HCT116 (cell line): Measurements from ENCODE around the gene RYR3. TPM values are rescaled to one million over a fixed set of nuclear protein-coding genes. Genes with fewer than 3 reads are reported as not detected.

ENCODE experiments used
- ATAC-seq: fragments of 200-7000 bp; cut with Tn5 transposase; 2 replicates; pipeline ENCODE4 v1.9.1; 2020; ENCODE audit warnings: mild to moderate bottlenecking, moderate library complexity
- BruUV-seq: library from RNA; stranded (reverse); fragments of 400-500 nt; replicated peaks from 2 replicates; lab custom pipeline; 2021; lab: Mats Ljungman, UMichigan
- CTCF ChIA-PET: fragments of 300-600 bp; sonication (Branson Sonifier 250); formaldehyde crosslinking; loops from one replicate; lab custom pipeline; 2021; ENCODE audit warnings: antibody characterized with exemption; lab: Charles Lee
- POLR2A ChIA-PET: fragments of 300-600, 350-600 bp; sonication (Branson Sonifier 250); formaldehyde crosslinking; loops from one replicate; lab custom pipeline; 2021; ENCODE audit warnings: antibody characterized with exemption; lab: Charles Lee
- RAD21 ChIA-PET, 2 experiments: fragments of 300-600 bp; sonication (Branson Sonifier 250); formaldehyde crosslinking; loops; one replicate each; lab custom pipeline; 2023; ENCODE audit warnings: low total read pairs in 2 of 2; ENCODE audit not compliant: uncharacterized antibody in 2 of 2, unreplicated experiment in 2 of 2, low non-redundant PET in 1 of 2; lab: Charles Lee
- DNase-seq: peaks from one replicate; pipeline ENCODE4 v3.0.0-alpha.2; 2010; ENCODE audit warnings: low read depth, low spot score
- H2AFZ ChIP-seq: fragments of 200-600 bp; shearing (Covaris generic), sonication (generic); 2 replicates; pipeline ENCODE4 v1.6.1; 2017; ENCODE audit warnings: low read depth, mixed run types, mixed read lengths, antibody characterized with exemption, low read length; ENCODE audit not compliant: poor library complexity, severe bottlenecking
- H3K27ac ChIP-seq: 2 replicates; pipeline ENCODE4 v1.5.1; 2012; ENCODE audit warnings: low read depth, low read length
- H3K27me3 ChIP-seq: fragments of 200-600 bp; sonication (generic); 2 replicates; pipeline ENCODE4 v1.6.1; 2016; ENCODE audit warnings: mixed run types, low read length, mixed read lengths; ENCODE audit not compliant: insufficient read depth
- H3K36me3 ChIP-seq, 2 experiments: fragments of 200-500 bp in 1 of 2; fragments of 200-600 bp in 1 of 2; sonication (Bioruptor generic) in 1 of 2; sonication (generic) in 1 of 2; 2 replicates each; pipeline versions ENCODE4 v1.5.1 to v1.6.1; 2014 to 2016; ENCODE audit warnings: low read length in 2 of 2, inconsistent platforms in 1 of 2, mixed read lengths in 1 of 2, mixed run types in 1 of 2; ENCODE audit not compliant: insufficient read depth in 2 of 2, control insufficient read depth in 1 of 2
- H3K4me1 ChIP-seq, 2 experiments: fragments of 200-600 bp in 1 of 2; sonication (generic) in 1 of 2; 2 replicates each; pipeline versions ENCODE4 v1.5.1 to v1.6.1; 2012 to 2017; ENCODE audit warnings: low read length in 2 of 2, inconsistent platforms in 1 of 2, mild to moderate bottlenecking in 1 of 2, mixed read lengths in 1 of 2, mixed run types in 1 of 2, moderate library complexity in 1 of 2; ENCODE audit not compliant: insufficient read depth in 2 of 2, control insufficient read depth in 1 of 2
- H3K4me2 ChIP-seq: fragments of 200-600 bp; sonication (generic); 2 replicates; pipeline ENCODE4 v1.6.1; 2017; ENCODE audit warnings: mixed run types, low read length, mixed read lengths
- H3K4me3 ChIP-seq, 2 experiments: fragments of 200-600 bp in 1 of 2; sonication (generic) in 1 of 2; replicated peaks in 1 of 2; 2 replicates each; pipeline ENCODE4 v1.5.1; 2011 to 2016; ENCODE audit warnings: low read length in 2 of 2, control low read depth in 1 of 2, low read depth in 1 of 2, mild to moderate bottlenecking in 1 of 2, mixed read lengths in 1 of 2, mixed run types in 1 of 2
- H3K79me2 ChIP-seq: fragments of 200-600 bp; sonication (generic); 2 replicates; pipeline ENCODE4 v1.6.1; 2017; ENCODE audit warnings: mild to moderate bottlenecking, mixed run types, low read length, moderate library complexity, mixed read lengths; ENCODE audit not compliant: insufficient read depth
- H3K9ac ChIP-seq: fragments of 200-600 bp; sonication (generic); 2 replicates; pipeline ENCODE4 v1.6.1; 2016; ENCODE audit warnings: low read length, mixed read lengths
- H3K9me2 ChIP-seq: fragments of 200-600 bp; sonication (generic), shearing (Covaris generic); 2 replicates; pipeline ENCODE4 v1.6.1; 2017; ENCODE audit warnings: mixed run types, mild to moderate bottlenecking, moderate library complexity; ENCODE audit not compliant: insufficient read depth
- H3K9me3 ChIP-seq, 2 experiments: fragments of 200-500 bp in 1 of 2; fragments of 200-600 bp in 1 of 2; sonication (Bioruptor generic) in 1 of 2; sonication (generic) in 1 of 2; 2 replicates each; pipeline ENCODE4 v1.6.1; 2014 to 2017; ENCODE audit warnings: low read length in 2 of 2, mixed read lengths in 2 of 2, inconsistent platforms in 1 of 2, low read depth in 1 of 2, mild to moderate bottlenecking in 1 of 2, mixed run types in 1 of 2, moderate library complexity in 1 of 2; ENCODE audit not compliant: control insufficient read depth in 1 of 2, insufficient read depth in 1 of 2
- H4K20me1 ChIP-seq: fragments of 200-600 bp; sonication (generic), shearing (Covaris generic); 2 replicates; pipeline ENCODE4 v1.6.1; 2017; ENCODE audit warnings: mixed run types, mild to moderate bottlenecking, moderate library complexity; ENCODE audit not compliant: insufficient read depth
- ATF3 ChIP-seq: IDR thresholded peaks from 2 replicates; pipeline ENCODE4 v1.6.1; 2012
- CEBPB ChIP-seq: IDR thresholded peaks from 2 replicates; pipeline ENCODE4 v1.6.1; 2012; ENCODE audit warnings: low read depth
- CTCF ChIP-seq, 3 experiments: fragments of 200-600 bp in 1 of 3; sonication (generic) in 1 of 3; IDR thresholded peaks in 2 of 3; conservative IDR thresholded peaks in 1 of 3; 2 replicates each; pipeline ENCODE4 v1.5.1; 2012 to 2017; ENCODE audit warnings: low read depth in 2 of 3, low read length in 2 of 3, antibody characterized with exemption in 1 of 3, borderline replicate concordance in 1 of 3, control low read depth in 1 of 3, mild to moderate bottlenecking in 1 of 3, mixed read lengths in 1 of 3, mixed run types in 1 of 3, moderate library complexity in 1 of 3; ENCODE audit not compliant: insufficient read depth in 1 of 3
- EGR1 ChIP-seq: IDR thresholded peaks from 2 replicates; pipeline ENCODE4 v1.6.1; 2012; ENCODE audit warnings: low read depth
- ELF1 ChIP-seq: IDR thresholded peaks from 2 replicates; pipeline ENCODE4 v1.6.1; 2012; ENCODE audit warnings: low read depth, borderline replicate concordance
- EZH2 ChIP-seq: fragments of 200-600 bp; sonication (generic); IDR thresholded peaks from 2 replicates; pipeline ENCODE4 v1.6.1; 2017; ENCODE audit warnings: antibody characterized with exemption, mixed run types
- EZH2phosphoT487 ChIP-seq: fragments of 200-600 bp; IDR thresholded peaks from 2 replicates; pipeline ENCODE4 v1.6.1; 2018; ENCODE audit warnings: antibody characterized with exemption, borderline replicate concordance
- FOSL1 ChIP-seq: IDR thresholded peaks from 2 replicates; pipeline ENCODE4 v1.6.1; 2012; ENCODE audit warnings: low read depth
- POLR2A ChIP-seq: IDR thresholded peaks from 2 replicates; pipeline ENCODE4 v1.7.0; 2011; ENCODE audit warnings: borderline replicate concordance; ENCODE audit not compliant: insufficient read depth, insufficient read length; ENCODE audit errors: extremely low read depth
- POLR2AphosphoS5 ChIP-seq: IDR thresholded peaks from 2 replicates; pipeline ENCODE4 v1.6.1; 2011; ENCODE audit warnings: mild to moderate bottlenecking, low read depth, low read length, moderate library complexity
- RAD21 ChIP-seq: IDR thresholded peaks from 2 replicates; pipeline ENCODE4 v1.6.1; 2012; ENCODE audit warnings: low read depth, mild to moderate bottlenecking
- SIN3A ChIP-seq: IDR thresholded peaks from 2 replicates; pipeline ENCODE4 v1.6.1; 2012; ENCODE audit warnings: low read depth
- SP1 ChIP-seq: IDR thresholded peaks from 2 replicates; pipeline ENCODE4 v1.6.1; 2012; ENCODE audit warnings: low read depth
- SRF ChIP-seq: IDR thresholded peaks from 2 replicates; pipeline ENCODE4 v1.6.1; 2012; ENCODE audit warnings: low read depth
- TCF7L2 ChIP-seq: IDR thresholded peaks from 2 replicates; pipeline ENCODE4 v1.7.0; 2011; ENCODE audit warnings: borderline replicate concordance, inconsistent platforms; ENCODE audit not compliant: insufficient read depth, insufficient read length; ENCODE audit errors: extremely low read depth
- YY1 ChIP-seq: IDR thresholded peaks from 2 replicates; pipeline ENCODE4 v1.6.1; 2011; ENCODE audit warnings: low read length, low read depth, moderate library complexity, mild to moderate bottlenecking; ENCODE audit not compliant: insufficient replicate concordance; ENCODE audit errors: extremely low read depth
- ZNF274 ChIP-seq: fragments of 200-500 bp; sonication (Bioruptor generic); IDR thresholded peaks from 2 replicates; pipeline ENCODE4 v1.6.1; 2014; ENCODE audit warnings: mild to moderate bottlenecking, low read depth, low read length, inconsistent platforms
- intact Hi-C: fragments of 100-400 bp; cut with micrococcal nuclease; formaldehyde crosslinking; loops from 2 replicates; pipeline ENCODE4 v1.10.0; 2022
- total RNA-seq: library from RNA; stranded (reverse); gene quantifications from one replicate; pipeline ENCODE4 v1.2.1, GENCODE V29; 2021; ENCODE audit not compliant: unreplicated experiment

RYR3 gene
- total RNA-seq, 1 experiment from 2014 or later = not detected

GRCh38 chr15:33840615-33841014, 529.8 kb downstream of the RYR3 start:
- ChIA-PET POLR2A (no interaction called here), RAD21 (no interaction called here), CTCF (no interaction called here)
- no peak for DNase-seq
- TF ChIP-seq FOSL1 (no peak), SIN3A (no peak)
- no peak for ATAC-seq
- H3K79me2 ChIP-seq = no peaks in the 10 kb centered on the region
- H3K9me3 ChIP-seq = no peaks in the 10 kb centered on the region
- no peaks in the 10 kb centered on the region for H3K36me3 ChIP-seq
- H3K9me2 ChIP-seq = no peaks in the 10 kb centered on the region
- no peak overlapping the region for H3K9ac ChIP-seq
- no peak overlapping the region for H2AFZ ChIP-seq
- H3K27ac ChIP-seq = no peak overlapping the region
- H3K4me3 ChIP-seq = no peak overlapping the region
- BruUV-seq = no TSS peak
- H3K27me3 ChIP-seq = no peaks in the 10 kb centered on the region
- intact Hi-C loops = no loop called here
- no peaks in the 10 kb centered on the region for H4K20me1 ChIP-seq
- H3K4me2 ChIP-seq = no peak overlapping the region
- no peaks in the 10 kb centered on the region for H3K4me1 ChIP-seq

GRCh38 chr15:33844186-33844585, 533.4 kb downstream of the RYR3 start:
- Histone ChIP-seq H3K4me2 (no peak overlapping the region), H3K36me3 (no peaks in the 10 kb centered on the region), H3K4me1 (no peaks in the 10 kb centered on the region), H3K27me3 (no peaks in the 10 kb centered on the region), H3K27ac (no peak overlapping the region), H3K4me3 (no peak overlapping the region), H3K79me2 (no peaks in the 10 kb centered on the region), H3K9me3 (no peaks in the 10 kb centered on the region), H3K9ac (no peak overlapping the region), H3K9me2 (no peaks in the 10 kb centered on the region), H2AFZ (no peak overlapping the region), H4K20me1 (no peaks in the 10 kb centered on the region)
- BruUV-seq = no TSS peak
- intact Hi-C loops = no loop called here
- ATAC-seq (no peak), DNase-seq (no peak)
- POLR2A ChIA-PET = no interaction called here
- CTCF ChIA-PET = no interaction called here
- TF ChIP-seq EGR1 (no peak), EZH2 (no peak), SRF (no peak), CTCF (IDR thresholded peaks at IDR 0.05 in 2 of 3, conservative IDR thresholded peaks at IDR 0.05 in 1 of 3; ENCODE audit: borderline replicate concordance in 1 of 3, insufficient read depth in 1 of 3, low read depth in 2 of 3, low read length in 2 of 3) (no peak), ZNF274 (no peak), ATF3 (no peak), TCF7L2 (no peak), CEBPB (no peak), POLR2AphosphoS5 (no peak), ELF1 (no peak), FOSL1 (no peak), RAD21 (no peak), EZH2phosphoT487 (no peak), YY1 (no peak), POLR2A (no peak), SP1 (no peak)
- RAD21 ChIA-PET = no interaction called here
